Neural crest cell (in vitro differentiated cells): Measurements from ENCODE around the gene TACR1. TPM values are rescaled to one million over a fixed set of nuclear protein-coding genes. Genes with fewer than 3 reads are reported as not detected.

Experiments
- DNase-seq: peaks from one replicate; pipeline ENCODE4 v3.0.0; 2021; ENCODE audit warnings: low read depth, mixed read lengths, low spot score
- H3K27ac Mint-ChIP-seq: one replicate; pipeline ENCODE4 v1.8.0; 2021; ENCODE audit warnings: mild to moderate bottlenecking, mixed read lengths; ENCODE audit not compliant: unreplicated experiment
- H3K27me3 Mint-ChIP-seq: 2 replicates; pipeline ENCODE4 v1.8.0; 2021; ENCODE audit warnings: low read depth, mild to moderate bottlenecking, mixed read lengths
- H3K36me3 Mint-ChIP-seq: 2 replicates; pipeline ENCODE4 v1.8.0; 2021; ENCODE audit warnings: low read depth, mild to moderate bottlenecking, mixed read lengths
- H3K4me1 Mint-ChIP-seq: 2 replicates; pipeline ENCODE4 v1.8.0; 2021; ENCODE audit warnings: mixed read lengths
- H3K4me3 Mint-ChIP-seq: one replicate; pipeline ENCODE4 v1.8.0; 2021; ENCODE audit warnings: mild to moderate bottlenecking, mixed read lengths
- H3K9me3 Mint-ChIP-seq: 2 replicates; pipeline ENCODE4 v1.8.0; 2021; ENCODE audit warnings: mixed read lengths
- total RNA-seq: library from RNA; stranded (reverse); gene quantifications from 2 replicates; pipeline ENCODE4 v1.2.1, GENCODE V29; 2021
- TF ChIP-seq, protein P1 (sequence below): fragments of 200-600 bp; sonication (generic); conservative IDR thresholded peaks from 2 replicates; pipeline ENCODE4 v1.5.0; 2021; ENCODE audit warnings: antibody characterized with exemption, mild to moderate bottlenecking

TACR1 gene
- total RNA-seq, 1 donor from 2014 or later = 0.30 TPM

- H3K27ac Mint-ChIP-seq = no peak overlapping the region
- TF ChIP-seq, protein P1, sequence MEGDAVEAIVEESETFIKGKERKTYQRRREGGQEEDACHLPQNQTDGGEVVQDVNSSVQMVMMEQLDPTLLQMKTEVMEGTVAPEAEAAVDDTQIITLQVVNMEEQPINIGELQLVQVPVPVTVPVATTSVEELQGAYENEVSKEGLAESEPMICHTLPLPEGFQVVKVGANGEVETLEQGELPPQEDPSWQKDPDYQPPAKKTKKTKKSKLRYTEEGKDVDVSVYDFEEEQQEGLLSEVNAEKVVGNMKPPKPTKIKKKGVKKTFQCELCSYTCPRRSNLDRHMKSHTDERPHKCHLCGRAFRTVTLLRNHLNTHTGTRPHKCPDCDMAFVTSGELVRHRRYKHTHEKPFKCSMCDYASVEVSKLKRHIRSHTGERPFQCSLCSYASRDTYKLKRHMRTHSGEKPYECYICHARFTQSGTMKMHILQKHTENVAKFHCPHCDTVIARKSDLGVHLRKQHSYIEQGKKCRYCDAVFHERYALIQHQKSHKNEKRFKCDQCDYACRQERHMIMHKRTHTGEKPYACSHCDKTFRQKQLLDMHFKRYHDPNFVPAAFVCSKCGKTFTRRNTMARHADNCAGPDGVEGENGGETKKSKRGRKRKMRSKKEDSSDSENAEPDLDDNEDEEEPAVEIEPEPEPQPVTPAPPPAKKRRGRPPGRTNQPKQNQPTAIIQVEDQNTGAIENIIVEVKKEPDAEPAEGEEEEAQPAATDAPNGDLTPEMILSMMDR = no peak
- no peak overlapping the region for H3K4me3 Mint-ChIP-seq
- H3K27me3 Mint-ChIP-seq = no peaks in the 10 kb centered on the region
- no peaks in the 10 kb centered on the region for H3K36me3 Mint-ChIP-seq
- no peak for DNase-seq
- H3K4me1 Mint-ChIP-seq = peaks cover 7% of the 10 kb centered on the region
- peaks cover 6% of the 10 kb centered on the region for H3K9me3 Mint-ChIP-seq
Observed at GRCh38 chr2:75020476-75020875, 178.8 kb downstream of the TACR1 start.

GRCh38 chr2:75019790-75020189 is 179.5 kb downstream of the TACR1 start:
- peaks cover 7% of the 10 kb centered on the region for H3K9me3 Mint-ChIP-seq
- H3K4me3 Mint-ChIP-seq = no peak overlapping the region
- no peak for DNase-seq
- no peaks in the 10 kb centered on the region for H3K36me3 Mint-ChIP-seq
- no peak overlapping the region for H3K27ac Mint-ChIP-seq
- H3K27me3 Mint-ChIP-seq = no peaks in the 10 kb centered on the region
- H3K4me1 Mint-ChIP-seq = peaks cover 7% of the 10 kb centered on the region
- TF ChIP-seq, protein P1 = no peak

DNA sequence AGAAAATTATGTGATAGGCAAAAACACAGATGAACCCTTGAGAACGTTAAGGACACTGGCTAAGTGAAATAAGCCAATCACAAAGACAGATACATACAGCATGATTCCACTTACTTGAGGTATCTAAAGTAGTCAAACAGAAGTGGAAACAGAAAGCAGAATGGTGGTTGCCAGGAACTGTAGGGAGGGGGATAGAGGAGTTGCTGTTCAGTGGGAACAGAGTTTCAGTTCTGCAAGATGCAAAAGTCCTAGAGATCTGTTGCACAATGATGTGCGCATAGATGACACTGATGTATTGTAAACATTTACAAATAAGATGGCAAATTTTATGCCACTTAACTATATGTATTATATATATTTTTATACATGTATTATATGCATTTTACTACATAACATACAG is 181.2 kb downstream of the TACR1 start:
- DNase-seq = no peak
- H3K27me3 Mint-ChIP-seq = no peaks in the 10 kb centered on the region
- H3K4me1 Mint-ChIP-seq = no peaks in the 10 kb centered on the region
- peaks cover 7% of the 10 kb centered on the region for H3K9me3 Mint-ChIP-seq
- peaks cover 4% of the 10 kb centered on the region for H3K36me3 Mint-ChIP-seq
- H3K27ac Mint-ChIP-seq = no peak overlapping the region
- TF ChIP-seq, protein P1 = no peak
- no peak overlapping the region for H3K4me3 Mint-ChIP-seq

GRCh38 chr2:75012080-75012479 is 187.2 kb downstream of the TACR1 start:
- Mint-ChIP-seq H3K27me3 (no peaks in the 10 kb centered on the region), H3K9me3 (peaks cover 7% of the 10 kb centered on the region), H3K4me3 (no peak overlapping the region), H3K36me3 (peaks cover 8% of the 10 kb centered on the region), H3K4me1 (no peaks in the 10 kb centered on the region), H3K27ac (no peak overlapping the region)
- DNase-seq = no peak
- TF ChIP-seq, protein P1 = no peak

DNA sequence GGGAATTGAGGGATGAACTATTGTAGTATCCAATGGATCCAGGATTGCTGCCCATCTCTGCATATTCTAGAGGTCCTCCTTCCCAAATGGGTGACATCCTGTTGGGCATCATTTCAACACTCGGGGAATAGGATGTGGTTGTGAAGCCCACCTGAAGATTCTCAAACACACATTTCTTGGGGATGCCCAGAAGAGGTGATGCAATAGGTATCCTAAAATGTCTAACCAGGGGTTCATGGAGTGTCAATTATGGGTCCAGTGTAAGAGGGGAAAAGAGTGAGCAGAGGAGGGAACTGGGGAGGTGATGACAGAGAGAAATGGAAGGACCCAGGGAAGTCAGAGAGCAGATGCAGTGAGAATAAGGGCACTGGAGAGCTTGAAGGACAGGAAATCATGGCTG is 188.7 kb downstream of the TACR1 start:
- H3K36me3 Mint-ChIP-seq = peaks cover 8% of the 10 kb centered on the region
- TF ChIP-seq, protein P1 = no peak
- H3K9me3 Mint-ChIP-seq = peaks cover 4% of the 10 kb centered on the region
- no peak overlapping the region for H3K4me3 Mint-ChIP-seq
- H3K27ac Mint-ChIP-seq = no peak overlapping the region
- no peaks in the 10 kb centered on the region for H3K27me3 Mint-ChIP-seq
- DNase-seq = no peak
- no peaks in the 10 kb centered on the region for H3K4me1 Mint-ChIP-seq

DNA sequence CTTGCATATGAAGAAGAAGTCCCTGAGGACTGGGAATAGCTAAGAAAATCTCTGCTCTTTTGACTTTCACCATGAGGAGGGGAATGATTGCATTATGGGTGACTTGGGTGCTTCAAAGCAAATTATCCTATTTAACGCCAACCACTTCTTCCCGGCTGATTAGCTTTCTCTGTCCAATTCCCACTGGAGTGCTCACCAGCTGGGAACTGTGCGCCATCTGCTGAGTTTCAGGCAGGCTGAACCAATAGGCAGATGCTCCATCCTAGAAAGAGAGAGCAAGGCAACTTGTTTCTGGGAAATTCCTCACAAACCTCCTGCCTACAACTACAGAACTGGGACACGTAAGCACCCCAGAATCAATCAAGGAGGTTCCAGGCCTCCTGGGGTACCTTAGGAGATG is 191.5 kb downstream of the TACR1 start:
- Mint-ChIP-seq H3K4me1 (no peaks in the 10 kb centered on the region), H3K36me3 (peaks cover 3% of the 10 kb centered on the region), H3K27ac (no peak overlapping the region), H3K9me3 (peaks cover 3% of the 10 kb centered on the region), H3K4me3 (no peak overlapping the region), H3K27me3 (no peaks in the 10 kb centered on the region)
- TF ChIP-seq, protein P1 = no peak
- no peak for DNase-seq
